HG02943 (cell line): ENCODE data around the gene TMC1.
"Not testable (repeated sequence)": the region's sequence is repeated elsewhere in the genome, so short reads cannot be mapped to it uniquely, and the experiment has no call there.

ENCODE experiments used
- ATAC-seq: cut with Tn5 transposase; IDR thresholded peaks from one replicate; pipeline ENCODE4 v1.9.1; 2021; ENCODE audit warnings: mild to moderate bottlenecking, low read depth, moderate library complexity; ENCODE audit not compliant: unreplicated experiment

The TMC1 gene

DNA sequence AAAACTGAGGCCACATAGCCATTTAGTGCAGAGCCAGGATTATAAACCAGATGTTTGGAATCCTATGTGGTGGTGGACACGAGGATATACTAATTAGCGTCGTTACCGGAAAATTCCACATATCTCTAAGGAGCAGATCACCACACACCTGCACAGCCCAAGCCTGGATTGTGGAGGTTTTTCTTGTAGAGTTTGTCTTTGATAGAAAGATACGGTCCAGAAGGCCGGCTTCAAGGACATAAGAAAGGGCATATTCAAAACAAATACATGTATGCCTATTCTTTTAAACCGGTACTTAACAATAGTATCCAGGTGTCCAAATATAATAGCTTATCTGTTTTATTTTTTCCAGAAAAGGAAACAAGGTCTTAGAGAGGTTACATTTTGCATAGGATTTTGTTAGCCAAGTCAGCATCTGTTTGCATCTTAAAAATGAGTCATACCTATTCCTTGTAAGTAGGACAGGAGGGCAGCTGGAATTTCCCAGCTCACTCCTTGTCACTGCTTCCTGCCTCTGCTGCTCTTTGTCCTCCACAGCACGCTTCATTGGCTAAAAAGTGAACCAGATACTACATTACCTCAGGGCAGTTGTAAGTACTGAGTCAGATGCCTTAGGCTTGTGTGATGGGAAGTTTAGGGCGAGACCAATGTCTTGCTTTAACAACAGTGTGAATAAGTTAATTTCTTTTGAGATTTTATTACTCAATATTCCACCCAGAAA, 3.6 kb downstream of the TMC1 start:
- ATAC-seq: no peak

DNA sequence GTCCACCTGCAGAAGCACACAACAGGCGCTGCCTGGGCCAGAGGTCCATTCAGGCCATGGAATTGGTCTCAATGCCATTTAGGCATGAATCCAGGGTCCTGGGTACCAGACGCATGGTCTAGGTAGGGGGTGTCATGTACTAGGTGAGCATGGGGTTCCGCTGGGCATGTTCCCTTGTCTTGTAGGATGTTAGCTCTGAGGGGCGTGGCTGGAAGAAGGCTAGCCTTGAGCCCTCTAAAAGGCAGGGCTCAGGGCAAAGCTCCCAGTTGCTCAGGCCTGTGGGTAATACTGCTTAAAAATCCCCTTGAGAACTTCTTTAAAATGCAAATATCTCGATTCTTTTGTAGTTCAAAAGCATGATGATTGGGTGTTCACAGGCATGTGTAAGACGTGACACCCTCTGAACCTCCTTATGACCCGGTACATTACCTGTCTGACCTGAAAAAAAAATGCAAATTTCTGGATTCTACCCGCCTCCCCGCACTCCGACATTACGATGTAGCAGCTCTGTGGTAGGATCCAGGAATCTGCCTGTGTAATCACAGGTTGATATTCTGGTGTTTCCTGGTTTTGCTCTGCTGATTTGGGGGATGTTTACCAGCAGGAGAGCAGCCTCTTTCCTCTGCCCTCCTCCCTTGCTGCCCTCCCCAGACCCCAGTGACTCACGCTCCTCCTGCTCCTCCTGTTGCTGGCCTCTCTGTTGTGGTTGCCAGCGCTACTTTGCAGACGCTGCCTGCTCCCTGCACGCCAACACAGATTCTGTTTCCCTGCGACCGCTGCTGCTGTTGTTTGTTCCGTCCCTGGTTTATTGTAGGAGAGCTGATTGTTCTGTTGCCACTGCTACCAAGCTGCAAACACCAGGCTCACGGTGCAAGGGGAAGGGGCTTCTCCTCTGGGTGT, 5.7 kb downstream of the TMC1 start:
- peak; percentile 87 for ATAC-seq

DNA sequence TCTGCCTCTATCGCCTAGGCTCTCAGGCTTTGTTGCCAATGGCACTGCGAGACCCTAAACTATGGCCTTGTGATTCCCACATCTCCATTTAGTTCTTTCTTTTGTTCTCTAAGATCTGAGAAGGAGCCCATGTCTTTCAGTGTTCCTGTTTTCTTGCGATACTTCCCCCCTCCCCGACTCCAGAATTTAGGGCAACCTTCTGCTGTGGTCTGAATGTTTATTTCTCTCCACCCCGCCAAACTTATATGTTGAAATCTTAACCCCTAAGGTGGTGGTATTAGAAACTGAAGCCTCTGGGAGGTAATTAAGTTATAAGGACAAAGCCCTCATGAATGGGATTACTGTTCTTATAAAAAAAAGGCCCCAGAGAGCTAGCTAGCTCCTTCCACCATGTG, 6.4 kb downstream of the TMC1 start:
- ATAC-seq: no peak

- no peak for ATAC-seq
Measured at GRCh38 chr9:72529531-72529930, 8.1 kb downstream of the TMC1 start.

GRCh38 chr9:72533322-72533721, 11.9 kb downstream of the TMC1 start:
- ATAC-seq: no peak

DNA sequence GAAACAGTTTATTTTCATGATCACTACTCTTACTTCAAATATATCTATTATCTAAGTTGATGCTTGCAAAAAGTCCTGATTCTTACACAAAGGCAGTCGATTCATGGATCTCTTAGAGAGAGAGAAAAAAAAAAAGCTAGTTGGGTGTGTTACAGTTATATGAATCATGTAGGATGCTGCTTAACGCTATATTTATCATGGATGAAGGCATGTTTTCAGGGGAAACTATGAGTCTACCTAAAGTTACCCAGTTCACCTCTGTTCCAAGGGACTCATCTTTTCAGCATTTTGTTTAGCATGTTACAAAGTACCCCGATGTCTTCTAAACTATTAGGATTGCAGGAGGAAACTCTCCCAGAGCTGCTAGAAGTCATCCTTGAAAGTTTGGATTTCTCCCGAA, 13.5 kb downstream of the TMC1 start:
- ATAC-seq: no peak

- no peak for ATAC-seq
Measured at GRCh38 chr9:72537011-72537545, 15.7 kb downstream of the TMC1 start.

- no peak for ATAC-seq
Measured at GRCh38 chr9:72537671-72538070, 16.3 kb downstream of the TMC1 start.

DNA sequence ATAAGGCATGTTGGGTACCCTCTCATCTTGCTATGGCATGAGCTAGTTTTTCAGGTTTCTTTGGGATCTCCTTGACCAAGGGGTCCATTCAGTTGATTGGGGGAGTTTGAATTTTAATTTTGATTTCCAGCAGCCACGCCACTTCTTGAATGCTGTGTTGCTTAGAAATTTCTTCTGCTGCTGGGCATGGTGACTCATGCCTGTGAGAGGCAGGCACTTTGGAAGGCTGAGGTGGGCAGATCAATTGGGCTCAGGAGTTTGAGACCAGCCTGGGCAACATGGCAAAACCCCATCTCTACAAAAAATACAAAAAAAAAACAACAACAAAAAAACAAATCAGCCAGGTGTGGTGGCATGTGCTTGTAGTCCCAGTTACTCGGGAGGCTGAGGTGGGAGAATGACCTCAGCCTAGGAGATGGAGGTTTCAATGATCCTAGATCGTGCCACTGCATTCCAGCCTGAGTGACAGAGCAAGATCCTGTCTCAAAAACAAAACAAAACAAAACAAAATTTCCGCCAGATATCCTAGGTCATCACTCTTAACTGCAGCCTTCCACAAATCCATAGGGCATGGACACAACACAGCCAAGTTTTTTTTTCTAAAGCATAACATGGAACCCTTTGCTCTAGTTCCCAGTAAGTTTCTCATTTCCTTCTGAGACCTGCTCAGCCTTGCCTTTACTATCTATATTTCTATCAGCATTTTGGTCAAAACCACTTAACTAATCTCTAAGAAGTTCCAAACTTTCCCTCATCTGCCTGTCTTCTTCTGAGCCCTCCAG, 17.7 kb downstream of the TMC1 start:
- ATAC-seq: no peak

DNA sequence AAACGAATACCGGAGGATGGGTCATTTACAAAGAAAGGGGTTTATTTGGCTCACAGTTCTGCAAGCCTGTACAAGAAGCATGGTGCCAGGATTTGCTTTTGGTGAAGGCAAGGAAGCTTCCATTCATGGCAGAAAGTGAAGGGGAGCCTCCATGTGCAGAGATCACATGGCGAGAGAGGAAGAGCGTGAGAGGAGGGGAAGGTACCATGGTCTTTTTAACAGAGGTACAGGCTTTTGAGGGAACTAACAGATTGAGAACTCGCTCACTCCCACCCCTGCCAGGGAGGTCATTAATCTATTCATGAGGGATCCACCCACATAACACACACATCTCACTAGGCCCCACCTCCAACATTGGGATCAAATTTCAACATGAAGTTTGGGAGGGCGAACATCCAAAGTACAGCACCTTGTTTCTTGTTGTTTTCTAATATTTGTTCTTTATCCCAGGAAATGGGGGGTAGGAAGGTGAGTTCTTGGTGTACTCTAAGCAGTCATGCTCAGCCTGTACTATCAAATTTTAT, 18.5 kb downstream of the TMC1 start:
- ATAC-seq: no peak

DNA sequence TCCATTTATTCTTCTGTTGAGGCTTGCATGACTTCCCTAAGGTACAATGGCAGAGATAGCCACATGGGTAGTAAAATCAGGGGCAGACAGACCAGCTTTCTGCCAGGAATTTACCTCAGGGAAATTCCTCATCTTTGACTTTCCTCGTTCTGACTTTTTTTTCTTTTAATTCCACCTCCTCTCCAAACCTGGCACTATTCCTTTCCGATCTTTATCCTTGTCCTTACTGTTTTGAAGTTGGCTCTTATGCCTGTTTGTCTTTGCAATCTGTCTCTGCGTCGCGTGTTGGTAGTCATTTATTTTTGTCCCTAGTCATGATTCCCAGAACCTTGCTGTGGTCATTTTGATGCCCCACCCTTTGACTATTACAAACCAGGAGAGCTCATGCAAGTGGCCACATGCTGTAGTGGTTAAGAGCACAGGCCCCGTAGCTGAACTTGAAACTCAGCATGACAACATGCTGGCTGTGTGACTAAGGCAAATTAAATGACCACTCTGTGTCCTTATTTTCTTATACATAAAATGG, 19.0 kb downstream of the TMC1 start:
- ATAC-seq: no peak

DNA sequence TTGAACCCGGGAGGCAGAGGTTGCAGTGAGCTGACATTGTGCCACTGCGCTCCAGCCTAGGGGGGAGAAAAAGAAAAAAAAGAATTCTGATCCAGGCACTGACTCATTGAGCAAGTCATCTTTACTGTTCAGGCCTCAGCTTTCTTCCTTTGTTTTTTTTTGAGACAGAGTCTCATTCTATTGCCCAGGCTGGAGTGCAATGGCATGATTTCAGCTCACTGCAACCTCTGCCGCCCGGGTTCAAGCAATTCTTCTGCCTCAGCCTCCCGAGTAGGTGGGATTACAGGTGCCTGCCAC, 21.1 kb downstream of the TMC1 start:
- ATAC-seq: not testable (repeated sequence)

GRCh38 chr9:72542917-72543316, 21.5 kb downstream of the TMC1 start:
- no peak for ATAC-seq

DNA sequence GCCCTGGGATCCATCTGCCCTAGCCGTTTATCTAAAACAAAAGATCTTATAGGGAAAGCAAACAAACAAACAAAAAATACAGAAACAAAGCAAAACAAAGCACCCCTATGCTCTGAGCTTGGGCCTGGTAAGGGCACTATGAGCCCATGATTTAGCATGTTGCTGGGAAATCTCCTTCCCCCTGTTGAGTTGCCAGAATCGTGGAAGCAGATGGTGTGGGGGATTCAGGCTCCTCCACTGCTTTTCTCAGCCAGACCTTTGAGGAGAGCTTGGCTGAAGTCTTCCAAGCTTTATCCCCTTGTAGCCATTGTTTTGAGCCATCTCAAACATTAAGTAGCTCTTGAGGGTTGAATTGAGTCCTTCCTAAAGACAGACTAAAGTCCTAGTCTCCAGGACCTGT, 29.9 kb downstream of the TMC1 start:
- ATAC-seq: no peak

- ATAC-seq: no peak
Measured at GRCh38 chr9:72552356-72552755, 30.9 kb downstream of the TMC1 start.

DNA sequence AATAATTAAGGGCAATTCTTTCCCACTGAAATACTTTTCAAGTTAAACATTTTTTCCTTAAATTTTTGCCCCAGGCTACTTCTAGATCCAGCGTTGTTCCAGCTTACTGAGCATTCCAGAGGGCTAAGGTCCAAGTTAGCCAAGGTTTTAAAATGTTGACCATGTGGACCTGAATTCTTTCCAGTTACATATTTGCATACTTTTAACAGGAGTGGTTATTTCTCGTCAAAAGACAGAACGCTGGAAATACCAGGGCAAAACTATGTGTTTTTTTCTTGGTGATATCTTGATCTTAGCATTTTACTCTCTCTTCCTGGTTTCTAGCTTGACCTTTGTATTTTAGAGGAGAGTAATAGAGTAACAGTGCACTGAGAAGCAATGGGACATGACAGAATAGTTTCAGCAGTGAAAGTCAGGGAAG, 32.8 kb downstream of the TMC1 start:
- ATAC-seq: no peak

DNA sequence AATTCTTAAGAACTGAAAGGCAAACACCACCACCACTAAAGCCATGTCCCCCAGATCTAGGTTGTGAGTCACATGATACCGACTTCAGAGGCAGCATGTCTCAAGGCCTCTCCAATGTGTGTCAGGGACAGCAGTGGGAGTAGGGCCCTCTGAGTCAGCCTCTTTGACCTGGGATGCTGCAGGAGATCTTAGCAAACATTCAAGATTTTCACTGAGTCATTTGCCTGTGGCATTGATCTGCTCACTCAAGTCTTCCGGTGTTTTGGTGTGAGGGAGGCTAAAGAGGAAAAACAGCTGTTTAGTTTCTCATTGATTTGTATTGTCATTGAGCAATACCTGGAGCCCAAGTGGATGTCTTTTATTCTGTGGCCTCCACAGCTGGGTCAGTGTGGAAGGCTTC, 36.1 kb downstream of the TMC1 start:
- no peak for ATAC-seq

GRCh38 chr9:72560086-72560485, 38.7 kb downstream of the TMC1 start:
- no peak for ATAC-seq

DNA sequence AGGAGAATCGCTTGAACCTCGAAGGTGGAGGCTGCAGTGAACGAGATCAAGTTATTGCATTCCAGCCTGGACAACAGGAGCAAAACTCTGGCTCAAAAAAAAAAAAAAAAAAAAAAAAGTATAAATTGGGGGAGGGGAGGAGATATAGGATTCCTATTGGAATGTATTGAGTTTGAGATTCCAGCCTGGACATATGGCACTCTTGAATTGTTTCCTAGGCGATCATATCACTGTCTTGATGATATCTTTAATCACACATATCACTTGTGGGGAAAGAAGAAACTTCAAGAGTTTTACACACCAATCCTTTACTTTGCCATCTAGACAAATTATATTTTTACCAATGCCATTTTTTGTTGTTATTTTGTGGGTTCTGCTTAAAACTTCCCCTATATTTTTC, 42.4 kb downstream of the TMC1 start:
- no peak for ATAC-seq

- ATAC-seq: no peak
Measured at GRCh38 chr9:72564479-72565281, 43.3 kb downstream of the TMC1 start.
